ENCODE data around the gene INSRR.

INSRR gene

GRCh38 chr1:156838972-156839371 lies 19.9 kb downstream of the INSRR start:
- Histone ChIP-seq H3K79me2 (ENCODE audit: insufficient read depth, low read depth) (no peaks in the 10 kb centered on the region), H3K4me3 (IDR thresholded peaks at IDR 0.05; ENCODE audit: insufficient read depth, low read depth, low read length) (no peak overlapping the region), H3K27me3 (ENCODE audit: insufficient read depth, low read depth) (peaks cover 90% of the 10 kb centered on the region), H3K36me3 (ENCODE audit: insufficient read depth) (no peaks in the 10 kb centered on the region), H4K20me1 (ENCODE audit: insufficient read depth) (no peaks in the 10 kb centered on the region), H3K9ac (no peak overlapping the region), H3K27ac (no peak overlapping the region), H3K4me1 (ENCODE audit: low read depth, poor library complexity, severe bottlenecking) (no peaks in the 10 kb centered on the region), H3K4me2 (no peak overlapping the region), H2AFZ (ENCODE audit: low read depth) (no peak overlapping the region)
- TF ChIP-seq CTCF (conservative IDR thresholded peaks at IDR 0.05; ENCODE audit: low read depth, low read length) = peak; percentile 100

- H3K4me3 ChIP-seq (IDR thresholded peaks at IDR 0.05; ENCODE audit: insufficient read depth, low read depth, low read length) = no peak overlapping the region
- no peak overlapping the region for H3K4me2 ChIP-seq
- H3K27me3 ChIP-seq (ENCODE audit: insufficient read depth, low read depth) = peaks cover 87% of the 10 kb centered on the region
- H4K20me1 ChIP-seq (ENCODE audit: insufficient read depth) = no peaks in the 10 kb centered on the region
- no peak overlapping the region for H3K27ac ChIP-seq
- no peak for TF ChIP-seq CTCF (conservative IDR thresholded peaks at IDR 0.05; ENCODE audit: low read depth, low read length)
- no peaks in the 10 kb centered on the region for H3K4me1 ChIP-seq (ENCODE audit: low read depth, poor library complexity, severe bottlenecking)
- no peak overlapping the region for H2AFZ ChIP-seq (ENCODE audit: low read depth)
- no peaks in the 10 kb centered on the region for H3K79me2 ChIP-seq (ENCODE audit: insufficient read depth, low read depth)
- no peak overlapping the region for H3K9ac ChIP-seq
- no peaks in the 10 kb centered on the region for H3K36me3 ChIP-seq (ENCODE audit: insufficient read depth)
Observed at GRCh38 chr1:156836892-156837291, 22.0 kb downstream of the INSRR start.

- H3K27me3 ChIP-seq (ENCODE audit: insufficient read depth, low read depth) = peaks cover 80% of the 10 kb centered on the region
- H4K20me1 ChIP-seq (ENCODE audit: insufficient read depth) = no peaks in the 10 kb centered on the region
- H3K9ac ChIP-seq = no peak overlapping the region
- no peaks in the 10 kb centered on the region for H3K4me1 ChIP-seq (ENCODE audit: low read depth, poor library complexity, severe bottlenecking)
- H2AFZ ChIP-seq (ENCODE audit: low read depth) = no peak overlapping the region
- H3K4me2 ChIP-seq = no peak overlapping the region
- H3K79me2 ChIP-seq (ENCODE audit: insufficient read depth, low read depth) = no peaks in the 10 kb centered on the region
- no peak overlapping the region for H3K4me3 ChIP-seq (IDR thresholded peaks at IDR 0.05; ENCODE audit: insufficient read depth, low read depth, low read length)
- H3K36me3 ChIP-seq (ENCODE audit: insufficient read depth) = no peaks in the 10 kb centered on the region
- no peak overlapping the region for H3K27ac ChIP-seq
- no peak for TF ChIP-seq CTCF (conservative IDR thresholded peaks at IDR 0.05; ENCODE audit: low read depth, low read length)
Observed at GRCh38 chr1:156836041-156836654, 22.8 kb downstream of the INSRR start.

GRCh38 chr1:156834322-156834721 lies 24.6 kb downstream of the INSRR start:
- Histone ChIP-seq H3K36me3 (ENCODE audit: insufficient read depth) (no peaks in the 10 kb centered on the region), H2AFZ (ENCODE audit: low read depth) (no peak overlapping the region), H3K4me2 (no peak overlapping the region), H4K20me1 (ENCODE audit: insufficient read depth) (no peaks in the 10 kb centered on the region), H3K4me3 (IDR thresholded peaks at IDR 0.05; ENCODE audit: insufficient read depth, low read depth, low read length) (no peak overlapping the region), H3K27me3 (ENCODE audit: insufficient read depth, low read depth) (peaks cover 64% of the 10 kb centered on the region), H3K27ac (no peak overlapping the region), H3K79me2 (ENCODE audit: insufficient read depth, low read depth) (no peaks in the 10 kb centered on the region), H3K9ac (no peak overlapping the region), H3K4me1 (ENCODE audit: low read depth, poor library complexity, severe bottlenecking) (no peaks in the 10 kb centered on the region)
- no peak for TF ChIP-seq CTCF (conservative IDR thresholded peaks at IDR 0.05; ENCODE audit: low read depth, low read length)

All from KMS-11 (cell line).